HG03565 (cell line): ENCODE results near the gene MMP24.
"Not testable (repeated sequence)": the region's sequence is repeated elsewhere in the genome, so short reads cannot be mapped to it uniquely, and the experiment has no call there.

Source experiments
- ATAC-seq: cut with Tn5 transposase; IDR thresholded peaks from one replicate; pipeline ENCODE4 v1.9.1; 2021; ENCODE audit warnings: mild to moderate bottlenecking, moderate library complexity; ENCODE audit not compliant: unreplicated experiment

The MMP24 gene

GRCh38 chr20:35253010-35253409 is 26.5 kb downstream of the MMP24 start:
- ATAC-seq: no peak

- no peak for ATAC-seq
These were observed 28.0 kb downstream of the MMP24 start for GRCh38 chr20:35254448-35254999.

- ATAC-seq: no peak
These were observed 30.9 kb downstream of the MMP24 start for GRCh38 chr20:35257175-35257909.

- ATAC-seq: no peak
These were observed 33.9 kb downstream of the MMP24 start for GRCh38 chr20:35260426-35260825.

- ATAC-seq: not testable (repeated sequence)
These were observed 35.8 kb downstream of the MMP24 start for GRCh38 chr20:35262321-35262720.

- not testable (repeated sequence) for ATAC-seq
These were observed 36.4 kb downstream of the MMP24 start for GRCh38 chr20:35262731-35263531.

- no peak for ATAC-seq
These were observed 37.2 kb downstream of the MMP24 start for GRCh38 chr20:35263532-35264341.

- ATAC-seq: no peak
These were observed 38.3 kb downstream of the MMP24 start for GRCh38 chr20:35264755-35265154.

GRCh38 chr20:35267092-35267491 is 40.6 kb downstream of the MMP24 start:
- ATAC-seq: no peak

- no peak for ATAC-seq
These were observed 42.7 kb downstream of the MMP24 start for GRCh38 chr20:35269055-35269781.

- ATAC-seq: no peak
These were observed 43.8 kb downstream of the MMP24 start for GRCh38 chr20:35270021-35270902.

- no peak for ATAC-seq
These were observed 44.8 kb downstream of the MMP24 start for GRCh38 chr20:35271073-35271882.

- no peak for ATAC-seq
These were observed 45.4 kb downstream of the MMP24 start for GRCh38 chr20:35271904-35272303.

- ATAC-seq: no peak
These were observed 47.1 kb downstream of the MMP24 start for GRCh38 chr20:35273449-35274171.

GRCh38 chr20:35274172-35275092 is 47.9 kb downstream of the MMP24 start:
- ATAC-seq: no peak

- no peak for ATAC-seq
These were observed 49.3 kb downstream of the MMP24 start for GRCh38 chr20:35275741-35276251.

GRCh38 chr20:35276408-35276807 is 49.9 kb downstream of the MMP24 start:
- no peak for ATAC-seq
